ENCODE measurements around the gene REN. TPM values are rescaled to one million over a fixed set of nuclear protein-coding genes. Genes with fewer than 3 reads are reported as not detected.
A peak's percentile ranks its signal among the peaks of the same experiment; 100 is the strongest.

REN gene
- total and polyA plus RNA-seq, 2 of the 13 experiments (the other 11 are each of a cell fraction or from before 2014, with no cell fraction given), result not detected

GRCh38 chr1:204151552-204152309, 14.4 kb downstream of the REN start, which contains the start of gene ETNK2 (continued):
- TF ChIP-seq ZNF407 (CRISPR knock-in tag; IDR thresholded peaks at IDR 0.05; ENCODE audit: not compliant biosample characterization) (no peak), PATZ1 (CRISPR knock-in tag; IDR thresholded peaks at IDR 0.05) (peak; percentile 85), ZNF350 (CRISPR knock-in tag; IDR thresholded peaks at IDR 0.05; ENCODE audit: borderline replicate concordance, low read depth) (no peak), ISL2 (CRISPR knock-in tag; IDR thresholded peaks at IDR 0.05) (peak; percentile 14; the same call in 1 of the 2 replicates), RBFOX2 (IDR thresholded peaks at IDR 0.05; ENCODE audit: low read depth, low read length) (peak; percentile 59; the same call in 1 of the 2 replicates), TCF7 (IDR thresholded peaks at IDR 0.05; ENCODE audit: low read depth) (no peak), TOE1 (CRISPR knock-in tag; IDR thresholded peaks at IDR 0.05) (no peak), CENPT (CRISPR knock-in tag; IDR thresholded peaks at IDR 0.05; ENCODE audit: low read depth) (no peak), RBAK (CRISPR knock-in tag; IDR thresholded peaks at IDR 0.05) (no peak), ZFP37 (CRISPR knock-in tag; IDR thresholded peaks at IDR 0.05; ENCODE audit: borderline replicate concordance) (no peak), SIN3A (IDR thresholded peaks at IDR 0.05; ENCODE audit: borderline replicate concordance, low read depth, low read length) (peak; percentile 39; the same call in 1 of the 2 replicates), PHF20 (CRISPR knock-in tag; IDR thresholded peaks at IDR 0.05) (peak; percentile 48; the same call in 1 of the 2 replicates), ARHGAP35 (CRISPR knock-in tag; IDR thresholded peaks at IDR 0.05; ENCODE audit: borderline replicate concordance) (0 out of 2 replicates have a peak, but pooled peaks have one; percentile 54), POLR2A (IDR thresholded peaks at IDR 0.05; ENCODE audit: insufficient read depth in 1 of 2, low read depth in 2 of 2, low read length in 2 of 2) (peak in 1 of 2 experiments; percentile 65; a peak in 2 of 4 replicates), RXRB (CRISPR knock-in tag; IDR thresholded peaks at IDR 0.05; ENCODE audit: borderline replicate concordance) (no peak), RFX5 (IDR thresholded peaks at IDR 0.05; ENCODE audit: low read depth, low read length) (no peak), SAP130 (CRISPR knock-in tag; IDR thresholded peaks at IDR 0.05; ENCODE audit: low read depth) (peak; percentile 66; the same call in 1 of the 2 replicates), ZNF782 (CRISPR knock-in tag; IDR thresholded peaks at IDR 0.05; ENCODE audit: borderline replicate concordance) (peak; percentile 44; the same call in 1 of the 2 replicates), HOXA5 (CRISPR knock-in tag; IDR thresholded peaks at IDR 0.05) (0 out of 2 replicates have a peak, but pooled peaks have one; percentile 16), SALL1 (CRISPR knock-in tag; IDR thresholded peaks at IDR 0.05) (no peak), PITX1 (CRISPR knock-in tag; IDR thresholded peaks at IDR 0.05) (no peak)

All from HepG2 (cell line).